Fibroblast of the aortic adventitia (primary cell): Measurements from ENCODE around the gene BRIX1. TPM values are rescaled to one million over a fixed set of nuclear protein-coding genes. Genes with fewer than 3 reads are reported as not detected.

Experiments
- DNase-seq: peaks from one replicate; pipeline ENCODE4 v3.0.0-alpha.2; 2010; ENCODE audit warnings: low read depth
- H3K4me3 ChIP-seq: 2 replicates; pipeline ENCODE4 v1.5.1; 2011; ENCODE audit warnings: low read depth, mild to moderate bottlenecking, control low read depth, low read length, moderate library complexity
- CTCF ChIP-seq: IDR thresholded peaks from 2 replicates; pipeline ENCODE4 v1.5.1; 2011; ENCODE audit warnings: mild to moderate bottlenecking, low read length, control low read depth, inconsistent platforms; ENCODE audit not compliant: insufficient read depth
- total RNA-seq: library from RNA; depleted of rRNA; stranded (reverse); fragments of >200 nt; gene quantifications from 2 replicates; pipeline ENCODE4 v1.2.3, GENCODE V29; 2012; ENCODE audit warnings: low replicate concordance

BRIX1 gene
- 31.3 and 41.9 TPM in 2 replicates for total RNA-seq

GRCh38 chr5:34915139-34915855, at the start of gene BRIX1, which contains the start of gene RAD1:
Gene BRIX1 (plus strand): TSS chr5:34915711. CDS start chr5:34915739, 28 bp downstream.
Gene RAD1 (minus strand): TSS chr5:34915504. CDS start chr5:34914892, 612 bp downstream.
- peak; percentile 96 for DNase-seq
- no peak for TF ChIP-seq CTCF
- H3K4me3 ChIP-seq: peak within 1 kb of the TSS; percentile 98

GRCh38 chr5:34866989-34867471, 48.5 kb upstream of the BRIX1 start:
- peak; percentile 2 for DNase-seq
- TF ChIP-seq CTCF: no peak
- H3K4me3 ChIP-seq: no peak overlapping the region

GRCh38 chr5:34867660-34868059, 47.9 kb upstream of the BRIX1 start:
- TF ChIP-seq CTCF: no peak
- H3K4me3 ChIP-seq: no peak overlapping the region
- no peak for DNase-seq

GRCh38 chr5:34868791-34869190, 46.7 kb upstream of the BRIX1 start:
- no peak for TF ChIP-seq CTCF
- DNase-seq: no peak
- H3K4me3 ChIP-seq: no peak overlapping the region

- H3K4me3 ChIP-seq: no peak overlapping the region
- DNase-seq: no peak
- TF ChIP-seq CTCF: no peak
Observed at GRCh38 chr5:34869256-34869655, 46.3 kb upstream of the BRIX1 start.

GRCh38 chr5:34870382-34870781, 45.1 kb upstream of the BRIX1 start:
- no peak overlapping the region for H3K4me3 ChIP-seq
- no peak for TF ChIP-seq CTCF
- DNase-seq: no peak
